ENCODE data around the gene RHPN2.
"Not testable (repeated sequence)": the region's sequence is repeated elsewhere in the genome, so short reads cannot be mapped to it uniquely, and the experiment has no call there.

The RHPN2 gene

DNA sequence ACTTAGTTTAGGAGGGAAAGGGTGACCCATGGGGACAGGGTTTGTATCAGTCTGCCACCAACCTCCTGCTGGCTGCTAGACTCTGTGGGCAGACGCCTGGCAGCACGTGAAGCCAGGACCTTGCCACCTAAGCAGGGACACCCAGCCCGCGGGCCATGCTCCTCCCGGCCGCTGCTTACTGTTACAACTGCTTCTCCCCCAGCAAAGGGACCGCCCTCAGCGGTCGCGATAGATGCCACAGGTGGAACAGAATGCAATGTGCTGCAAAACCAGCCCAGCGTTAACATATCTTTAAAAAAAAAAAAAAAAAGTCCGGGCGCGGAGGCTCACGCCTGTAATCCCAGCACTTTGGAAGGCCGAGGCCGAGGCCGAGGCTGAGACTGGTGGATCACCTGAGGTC lies 1.9 kb upstream of the RHPN2 start:
- no peak for DNase-seq

DNA sequence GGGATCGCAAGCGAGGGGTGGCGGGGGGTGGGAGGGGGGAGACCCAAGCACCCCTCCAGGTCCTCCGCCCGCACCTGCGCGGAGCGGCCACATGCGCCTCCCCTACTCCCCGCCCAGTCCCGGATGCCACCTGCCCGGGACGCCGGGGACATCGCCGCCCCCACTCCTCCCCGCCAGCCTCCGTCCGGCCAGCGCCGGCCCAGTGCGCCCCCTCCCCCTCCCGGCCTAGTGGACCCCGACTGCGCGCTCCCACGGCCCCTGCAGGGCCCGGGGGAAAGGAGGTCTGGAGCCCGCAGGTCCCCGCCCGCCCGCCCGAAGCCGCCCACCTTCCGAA lies 263 bp downstream of the RHPN2 start:
- peak in 4 of 56 donors; percentile 10 to 40 (median 34) for DNase-seq

DNA sequence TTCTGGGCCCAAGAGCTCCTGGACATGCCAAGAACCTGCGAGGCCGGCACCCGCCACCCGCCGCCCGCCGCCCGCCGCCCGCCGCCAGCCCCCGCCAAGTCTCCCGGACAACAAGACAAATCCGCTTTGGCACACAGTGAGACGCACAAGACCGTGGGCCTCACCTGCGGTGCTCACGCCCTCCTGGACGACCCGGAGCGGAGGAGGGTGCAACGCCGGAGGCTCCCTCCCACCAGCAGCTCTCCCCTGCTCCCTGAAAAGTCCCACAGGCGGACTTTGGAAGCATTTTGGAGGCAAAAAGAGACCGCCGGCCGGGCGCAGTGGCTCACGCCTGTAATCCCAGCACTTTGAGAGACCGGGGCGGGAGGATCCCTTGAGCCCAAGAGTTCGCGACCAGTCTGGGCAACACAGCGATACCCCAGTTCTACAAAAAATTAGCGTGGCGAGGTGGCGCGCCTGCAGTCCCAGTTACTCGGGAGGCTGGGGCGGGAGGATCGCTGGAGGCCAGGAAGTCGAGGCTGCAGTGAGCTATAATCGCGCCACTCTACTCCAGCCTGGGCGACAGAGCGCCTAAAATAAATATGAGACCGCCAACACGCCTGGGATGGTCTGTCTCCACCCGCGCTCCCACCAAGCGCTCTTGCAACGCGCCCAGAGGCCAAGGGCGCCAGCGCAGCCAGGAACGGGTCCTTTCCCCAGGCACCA lies 783 bp downstream of the RHPN2 start:
- DNase-seq: peak in 11 of 56 donors; percentile 1 to 48 (median 18)

DNA sequence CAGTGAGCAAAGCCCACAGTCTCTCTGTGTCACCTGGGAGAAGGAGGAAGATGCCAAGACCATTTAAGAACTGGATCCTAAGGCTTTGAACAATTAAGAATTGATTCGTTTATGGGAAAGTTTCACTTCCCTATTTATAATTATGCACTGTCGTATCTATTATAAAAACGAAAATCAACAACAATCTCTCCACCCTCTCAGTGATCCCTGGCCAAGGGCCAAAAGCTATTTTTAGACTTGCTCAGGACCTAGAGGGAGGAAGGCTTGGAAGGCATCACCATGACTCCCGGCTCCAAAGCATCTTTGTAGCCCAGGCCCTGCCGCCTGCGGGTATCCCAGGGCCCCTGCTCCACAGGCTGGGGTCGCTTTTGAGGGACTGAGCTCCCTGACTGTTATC lies 1.3 kb downstream of the RHPN2 start:
- DNase-seq: peak in 12 of 56 donors; percentile 4 to 48 (median 24)

- no peak for DNase-seq
Observed at GRCh38 chr19:33062902-33063301, 1.8 kb downstream of the RHPN2 start.

- DNase-seq: no peak
Observed at GRCh38 chr19:33060586-33060985, 4.1 kb downstream of the RHPN2 start.

GRCh38 chr19:33055718-33056117 lies 9.0 kb downstream of the RHPN2 start:
- DNase-seq: no peak

GRCh38 chr19:33054623-33055022 lies 10.1 kb downstream of the RHPN2 start:
- DNase-seq: no peak

DNA sequence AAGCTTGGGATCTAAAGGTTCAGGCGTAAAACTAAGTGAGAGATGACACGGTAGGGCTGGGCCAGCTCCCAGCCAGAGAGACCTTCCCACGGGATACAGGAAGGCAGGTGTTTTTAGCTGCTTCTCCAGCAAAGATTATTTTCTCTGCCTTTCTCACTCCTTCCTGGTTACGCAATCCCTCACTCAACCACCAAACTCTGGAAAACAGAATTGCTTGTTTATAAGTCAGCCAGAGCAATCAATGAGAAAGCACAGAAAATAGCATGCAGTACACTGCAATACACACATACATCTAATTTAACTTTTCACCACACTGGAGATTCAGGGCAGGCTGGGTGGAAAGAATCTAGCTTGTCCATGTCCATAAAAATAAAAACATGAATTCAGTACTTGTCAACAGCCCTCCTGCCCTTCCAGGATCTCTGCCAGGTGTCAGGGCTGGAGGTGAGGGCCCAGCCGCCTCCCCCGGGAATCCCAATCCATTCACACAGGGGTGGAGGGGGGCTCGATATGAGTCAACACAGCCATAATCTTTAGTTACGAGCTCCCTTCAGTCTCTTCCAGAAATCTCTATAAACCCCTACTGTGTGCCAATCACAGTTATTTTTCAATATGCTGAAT lies 12.2 kb downstream of the RHPN2 start:
- DNase-seq: peak in 1 of 56 donors; percentile 13

DNA sequence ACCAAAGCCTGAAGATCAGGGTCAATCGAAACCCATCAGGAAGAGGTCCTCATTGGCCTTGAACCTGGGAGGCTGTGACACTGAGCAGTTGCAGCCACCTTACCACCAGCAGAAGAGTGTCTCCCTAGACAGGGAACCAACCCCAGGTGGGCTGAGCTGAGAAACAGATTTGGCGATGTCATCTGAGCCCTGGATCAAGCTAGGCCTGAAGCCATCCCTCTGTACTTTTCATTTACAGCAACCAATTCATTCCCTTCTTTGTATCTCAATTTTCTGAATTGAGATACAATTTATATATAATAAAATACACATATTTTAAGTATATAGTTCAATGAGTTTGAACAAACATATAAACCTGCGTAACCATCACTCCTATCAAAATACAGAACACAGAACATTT lies 14.6 kb downstream of the RHPN2 start:
- no peak for DNase-seq

GRCh38 chr19:33048806-33049676 lies 15.6 kb downstream of the RHPN2 start:
- no peak for DNase-seq

DNA sequence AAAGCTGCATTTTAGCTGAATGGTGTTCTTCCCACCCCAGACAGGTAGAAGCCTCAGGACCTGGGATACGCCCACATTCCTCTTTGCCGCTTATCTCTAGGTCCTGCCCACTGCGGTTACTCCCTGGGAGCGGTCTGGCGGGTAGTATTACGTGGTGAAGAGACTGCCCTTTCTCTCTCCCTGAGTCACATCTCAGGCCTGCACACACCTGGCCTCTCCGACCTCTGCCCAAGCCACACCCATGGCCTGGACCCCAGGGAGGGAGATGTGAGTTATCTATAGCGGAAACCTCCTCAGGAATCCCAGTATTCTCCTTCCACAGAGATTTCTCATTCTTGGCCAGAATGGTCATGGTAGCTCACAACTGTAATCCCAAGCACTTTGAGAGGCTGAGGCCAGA lies 17.3 kb downstream of the RHPN2 start:
- no peak for DNase-seq

DNA sequence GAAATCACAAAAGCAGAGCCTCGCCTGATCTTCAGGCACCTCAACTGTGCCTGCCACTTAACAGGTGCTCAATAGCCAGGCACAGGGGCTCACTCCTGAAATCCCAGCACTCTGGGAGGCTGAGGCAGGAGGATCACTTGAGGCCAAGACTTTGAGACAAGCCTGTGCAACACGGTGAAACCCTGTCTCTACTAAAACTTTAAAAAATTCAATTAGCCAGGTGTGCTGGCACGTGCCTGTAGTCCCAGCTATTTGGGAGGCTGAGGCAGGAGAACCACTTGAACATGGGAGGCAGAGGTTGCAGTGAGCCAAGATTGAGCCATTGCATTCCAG lies 22.9 kb downstream of the RHPN2 start:
- not testable (repeated sequence) for DNase-seq

DNA sequence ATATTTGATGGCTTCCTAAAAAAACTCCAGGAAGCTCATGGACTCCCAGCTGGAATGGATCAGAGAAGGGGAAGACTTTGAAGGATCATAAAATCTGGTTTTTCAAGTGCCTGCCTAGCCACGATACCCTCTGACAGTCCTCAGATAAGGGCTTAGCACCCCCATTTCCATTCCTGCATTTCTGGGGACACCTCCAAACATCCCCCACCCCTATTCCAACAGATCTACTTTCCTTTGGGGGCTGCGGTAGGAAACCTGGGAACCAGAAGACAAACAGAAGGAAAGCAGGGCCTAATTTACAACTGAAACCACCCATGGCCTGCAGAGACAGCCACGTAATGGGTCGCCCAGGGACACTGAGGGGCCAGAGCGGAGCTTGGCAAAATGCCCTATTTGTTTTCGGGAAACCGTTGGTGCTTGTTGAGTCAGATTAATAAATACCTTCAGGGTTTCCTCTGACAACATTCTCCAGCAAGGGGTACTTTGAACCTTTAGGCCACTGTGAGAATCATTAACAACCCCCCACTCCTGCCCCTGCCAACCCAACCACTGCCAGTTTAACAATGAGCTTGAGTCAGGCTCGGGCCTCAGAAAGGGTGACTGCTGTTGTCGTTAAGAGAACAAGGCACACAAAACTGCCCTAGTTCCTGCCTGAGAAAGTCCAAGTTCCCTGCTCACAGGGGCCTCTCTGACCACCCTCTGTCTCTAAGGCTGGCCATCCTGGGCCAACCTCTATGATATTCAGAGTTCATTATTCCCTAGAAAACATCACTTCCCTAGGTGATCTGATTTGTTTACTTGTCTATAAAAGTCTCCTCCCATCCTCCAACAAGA lies 23.5 kb downstream of the RHPN2 start:
- peak in 36 of 56 donors; percentile 4 to 73 (median 41) for DNase-seq

DNA sequence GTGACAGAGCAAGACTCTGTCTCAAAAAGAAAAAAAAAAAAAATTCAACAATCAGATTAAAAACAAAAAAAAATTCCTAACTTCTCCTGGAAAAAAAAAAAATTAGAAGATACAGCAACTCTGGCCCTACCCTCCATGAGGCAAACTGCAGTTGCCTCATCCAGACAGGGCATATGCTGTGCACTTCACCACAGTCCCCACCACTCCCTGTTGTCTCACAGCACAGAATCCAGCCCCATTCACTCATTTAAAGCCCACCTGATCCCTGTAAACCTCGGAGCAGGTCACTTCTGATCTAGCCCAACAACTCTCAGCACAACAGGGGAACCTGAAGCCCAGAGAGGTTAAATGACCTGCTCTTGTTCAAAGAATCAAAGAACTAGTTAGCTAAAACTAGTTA lies 24.9 kb downstream of the RHPN2 start:
- no peak for DNase-seq

DNA sequence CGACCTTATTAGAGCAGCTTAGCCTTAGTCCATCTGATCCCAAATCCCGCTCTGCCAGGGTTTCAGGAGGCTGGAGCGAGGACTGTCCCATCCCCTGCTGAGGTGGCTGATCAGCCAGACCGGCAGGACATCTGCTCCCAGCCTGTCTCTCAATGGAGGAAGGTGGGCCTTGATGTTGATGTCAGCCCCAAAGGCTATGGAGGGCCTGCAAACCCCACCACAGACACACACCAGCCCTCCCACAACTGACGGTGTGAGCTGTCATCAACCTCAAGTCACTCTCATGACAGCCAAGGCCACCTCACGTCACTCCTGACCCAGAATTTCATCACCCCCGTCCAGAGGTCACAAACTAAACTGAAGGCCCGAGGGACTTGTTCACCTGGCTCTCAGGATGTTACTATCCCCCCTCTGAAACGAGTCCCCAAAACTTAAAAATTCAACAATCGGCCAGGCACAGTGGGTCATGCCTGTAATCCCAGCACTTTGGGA lies 25.5 kb downstream of the RHPN2 start:
- no peak for DNase-seq

- DNase-seq: not testable (repeated sequence)
Observed at GRCh38 chr19:33037168-33038025, 27.3 kb downstream of the RHPN2 start.

DNA sequence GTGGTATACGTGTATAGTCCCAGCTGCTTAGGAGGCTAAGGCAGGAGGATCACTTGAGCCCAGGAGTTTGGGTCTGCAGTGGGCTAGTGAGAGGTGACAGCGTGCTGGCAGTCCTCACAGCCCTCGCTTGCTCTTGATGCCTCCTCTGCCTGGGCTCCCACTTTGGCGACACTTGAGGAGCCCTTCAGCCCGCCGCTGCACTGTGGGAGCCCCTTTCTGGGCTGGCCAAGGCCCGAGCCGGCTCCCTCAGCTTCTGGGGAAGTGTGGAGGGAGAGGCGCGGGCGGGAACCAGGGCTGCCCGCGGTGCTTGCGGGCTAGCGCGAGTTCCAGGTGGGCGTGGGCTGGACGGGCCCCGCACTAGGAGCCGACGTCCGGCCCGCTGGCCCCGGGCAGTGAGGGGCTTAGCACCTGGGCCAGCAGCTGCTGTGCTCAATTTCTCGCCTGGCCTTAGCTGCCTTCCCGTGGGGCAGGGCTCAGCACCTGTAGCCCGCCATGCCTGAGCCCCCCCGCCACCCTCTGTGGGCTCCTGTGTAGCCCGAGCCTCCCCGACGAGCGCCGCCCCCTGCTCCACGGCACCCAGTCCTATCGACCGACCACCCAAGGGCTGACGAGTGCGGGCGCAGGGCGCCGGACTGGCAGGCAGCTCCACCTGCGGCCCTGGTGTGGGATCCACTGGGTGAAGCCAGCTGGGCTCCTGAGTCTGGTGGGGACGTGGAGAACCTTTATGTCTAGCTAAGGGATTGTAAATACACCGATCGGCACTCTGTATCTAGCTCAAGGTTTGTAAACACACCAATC lies 28.1 kb downstream of the RHPN2 start:
- DNase-seq: not testable (repeated sequence)

GRCh38 chr19:33035461-33035860 lies 29.2 kb downstream of the RHPN2 start:
- DNase-seq: no peak

Data from amygdala (tissue), 56 donors.